ENCODE data around the gene FGF21. TPM values are rescaled to one million over a fixed set of nuclear protein-coding genes. Genes with fewer than 3 reads are reported as not detected.
"Not testable (repeated sequence)": the region's sequence is repeated elsewhere in the genome, so short reads cannot be mapped to it uniquely, and the experiment has no call there.

The FGF21 gene
- total and polyA plus RNA-seq, 5 donors from 2014 or later, result not detected

GRCh38 chr19:48777139-48777538 is 21.8 kb downstream of the FGF21 start:
- H3K27me3 ChIP-seq (ENCODE audit: control insufficient read depth, insufficient read depth, low read length), result no peaks in the 10 kb centered on the region
- no peak overlapping the region for H3K4me3 Mint-ChIP-seq
- ATAC-seq (ENCODE audit: low read depth in 2 of 2) (no peak), DNase-seq (no peak)
- no peaks in the 10 kb centered on the region for H3K36me3 Mint-ChIP-seq
- no peak overlapping the region for H3K27ac ChIP-seq (ENCODE audit: insufficient read depth, low read length, poor library complexity, severe bottlenecking)
- no peak overlapping the region for H3K27ac Mint-ChIP-seq
- H3K36me3 ChIP-seq (ENCODE audit: control insufficient read depth, insufficient read depth, low read length), result no peaks in the 10 kb centered on the region
- H3K9me3 Mint-ChIP-seq, result peaks cover 0 to 3% (median 0%) of the 10 kb centered on the region in 7 donors
- no peaks in the 10 kb centered on the region for H3K4me1 ChIP-seq (ENCODE audit: control insufficient read depth, insufficient read depth, low read length, poor library complexity, severe bottlenecking)
- H3K27me3 Mint-ChIP-seq, result peaks cover 14% of the 10 kb centered on the region
- no peak overlapping the region for H3K4me3 ChIP-seq (ENCODE audit: low read depth, low read length)
- no peaks in the 10 kb centered on the region for H3K9me3 ChIP-seq (ENCODE audit: control insufficient read depth in 2 of 2, low read length in 2 of 2)
- H3K4me1 Mint-ChIP-seq, result peaks cover 0 to 3% (median 0%) of the 10 kb centered on the region in 4 donors

- Histone ChIP-seq H3K36me3 (ENCODE audit: control insufficient read depth, insufficient read depth, low read length) (no peaks in the 10 kb centered on the region), H3K4me1 (ENCODE audit: control insufficient read depth, insufficient read depth, low read length, poor library complexity, severe bottlenecking) (no peaks in the 10 kb centered on the region), H3K9me3 (ENCODE audit: control insufficient read depth in 2 of 2, low read length in 2 of 2) (no peaks in the 10 kb centered on the region), H3K4me3 (ENCODE audit: low read depth, low read length) (no peak overlapping the region), H3K27me3 (ENCODE audit: control insufficient read depth, insufficient read depth, low read length) (no peaks in the 10 kb centered on the region), H3K27ac (ENCODE audit: insufficient read depth, low read length, poor library complexity, severe bottlenecking) (no peak overlapping the region)
- Mint-ChIP-seq H3K27me3 (peaks cover 14% of the 10 kb centered on the region), H3K9me3 (peaks cover 0 to 3% (median 0%) of the 10 kb centered on the region in 7 donors), H3K4me3 (no peak overlapping the region), H3K36me3 (no peaks in the 10 kb centered on the region), H3K27ac (no peak overlapping the region), H3K4me1 (peaks cover 0 to 5% (median 2%) of the 10 kb centered on the region in 4 donors)
- ATAC-seq (ENCODE audit: low read depth in 2 of 2) (no peak), DNase-seq (no peak)
These were observed 22.4 kb downstream of the FGF21 start for GRCh38 chr19:48777720-48778119.

DNA sequence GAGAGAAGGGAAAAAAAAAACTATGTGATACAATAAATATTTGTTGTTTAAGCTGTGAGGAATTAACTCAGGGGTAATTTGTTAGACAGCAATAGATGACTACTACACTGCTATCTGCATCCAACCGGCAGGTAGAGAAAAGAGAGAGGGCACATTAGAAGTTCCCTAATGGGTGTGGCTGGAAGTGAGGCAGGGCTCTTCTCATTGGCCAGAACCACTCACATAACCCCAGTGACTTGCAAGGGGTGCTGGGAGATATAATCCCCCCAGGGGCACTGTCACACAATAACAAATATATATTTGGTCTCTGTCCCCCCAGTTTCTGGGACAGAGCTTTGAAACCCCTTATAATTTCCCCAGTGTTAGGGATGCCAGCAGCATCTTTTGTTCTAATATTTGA is 24.3 kb downstream of the FGF21 start:
- H3K27ac Mint-ChIP-seq, result no peak overlapping the region
- no peaks in the 10 kb centered on the region for H3K36me3 Mint-ChIP-seq
- ATAC-seq (ENCODE audit: low read depth in 2 of 2), result no peak

GRCh38 chr19:48780631-48781391 is 25.5 kb downstream of the FGF21 start:
- Mint-ChIP-seq H3K4me1 (peaks cover 0 to 5% (median 2%) of the 10 kb centered on the region in 4 donors), H3K36me3 (no peaks in the 10 kb centered on the region), H3K9me3 (peaks cover 0 to 3% (median 0%) of the 10 kb centered on the region in 7 donors), H3K4me3 (no peak overlapping the region), H3K27me3 (peaks cover 14% of the 10 kb centered on the region), H3K27ac (no peak overlapping the region)
- H3K27me3 ChIP-seq (ENCODE audit: control insufficient read depth, insufficient read depth, low read length), result no peaks in the 10 kb centered on the region
- no peaks in the 10 kb centered on the region for H3K4me1 ChIP-seq (ENCODE audit: control insufficient read depth, insufficient read depth, low read length, poor library complexity, severe bottlenecking)
- DNase-seq (no peak), ATAC-seq (ENCODE audit: low read depth in 2 of 2) (peak in 1 of 2 donors; percentile 21)
- H3K9me3 ChIP-seq (ENCODE audit: control insufficient read depth in 2 of 2, low read length in 2 of 2), result no peaks in the 10 kb centered on the region
- H3K36me3 ChIP-seq (ENCODE audit: control insufficient read depth, insufficient read depth, low read length), result no peaks in the 10 kb centered on the region
- H3K27ac ChIP-seq (ENCODE audit: insufficient read depth, low read length, poor library complexity, severe bottlenecking), result no peak overlapping the region
- H3K4me3 ChIP-seq (ENCODE audit: low read depth, low read length), result no peak overlapping the region

More for the DNA sequence above, 24.3 kb downstream of the FGF21 start:
- Mint-ChIP-seq H3K4me1 (peaks cover 0 to 5% (median 2%) of the 10 kb centered on the region in 4 donors), H3K4me3 (no peak overlapping the region), H3K9me3 (peaks cover 0 to 3% (median 0%) of the 10 kb centered on the region in 7 donors), H3K27me3 (peaks cover 14% of the 10 kb centered on the region)
- Histone ChIP-seq H3K27me3 (ENCODE audit: control insufficient read depth, insufficient read depth, low read length) (no peaks in the 10 kb centered on the region), H3K36me3 (ENCODE audit: control insufficient read depth, insufficient read depth, low read length) (no peaks in the 10 kb centered on the region), H3K4me3 (ENCODE audit: low read depth, low read length) (no peak overlapping the region), H3K4me1 (ENCODE audit: control insufficient read depth, insufficient read depth, low read length, poor library complexity, severe bottlenecking) (no peaks in the 10 kb centered on the region), H3K9me3 (ENCODE audit: control insufficient read depth in 2 of 2, low read length in 2 of 2) (no peaks in the 10 kb centered on the region), H3K27ac (ENCODE audit: insufficient read depth, low read length, poor library complexity, severe bottlenecking) (no peak overlapping the region)
- DNase-seq, result no peak

GRCh38 chr19:48784527-48784926 is 29.2 kb downstream of the FGF21 start:
- H3K9me3 ChIP-seq (ENCODE audit: control insufficient read depth in 2 of 2, low read length in 2 of 2), result no peaks in the 10 kb centered on the region
- Mint-ChIP-seq H3K4me3 (no peak overlapping the region), H3K27ac (no peak overlapping the region), H3K9me3 (peaks cover 0 to 3% (median 0%) of the 10 kb centered on the region in 7 donors), H3K27me3 (peaks cover 9% of the 10 kb centered on the region), H3K4me1 (peaks cover 0 to 5% (median 2%) of the 10 kb centered on the region in 4 donors), H3K36me3 (no peaks in the 10 kb centered on the region)
- H3K4me1 ChIP-seq (ENCODE audit: control insufficient read depth, insufficient read depth, low read length, poor library complexity, severe bottlenecking), result no peaks in the 10 kb centered on the region
- H3K27ac ChIP-seq (ENCODE audit: insufficient read depth, low read length, poor library complexity, severe bottlenecking), result no peak overlapping the region
- ATAC-seq (ENCODE audit: low read depth in 2 of 2) (no peak), DNase-seq (no peak)
- H3K4me3 ChIP-seq (ENCODE audit: low read depth, low read length), result no peak overlapping the region
- H3K27me3 ChIP-seq (ENCODE audit: control insufficient read depth, insufficient read depth, low read length), result no peaks in the 10 kb centered on the region
- H3K36me3 ChIP-seq (ENCODE audit: control insufficient read depth, insufficient read depth, low read length), result no peaks in the 10 kb centered on the region

DNA sequence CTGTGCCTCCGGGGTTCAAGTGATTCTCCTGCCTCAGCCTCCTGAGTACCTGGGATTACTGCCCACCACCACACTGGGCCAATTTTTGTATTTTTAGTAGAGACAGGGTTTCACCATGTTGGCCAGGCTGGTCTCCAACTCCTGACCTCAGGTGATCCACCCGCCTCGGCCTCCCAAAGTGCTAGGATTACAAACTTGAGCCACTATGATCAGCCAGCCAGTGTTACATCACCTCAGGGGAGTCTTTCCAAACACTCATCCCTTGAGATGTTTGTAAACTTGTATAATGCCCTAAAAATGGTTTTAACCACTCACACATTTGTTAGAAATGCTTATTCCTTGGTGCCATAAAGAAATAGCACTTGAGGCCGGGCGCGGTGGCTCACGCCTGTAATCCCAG is 31.1 kb downstream of the FGF21 start:
- H3K27ac ChIP-seq (ENCODE audit: insufficient read depth, low read length, poor library complexity, severe bottlenecking); H3K27me3 ChIP-seq (ENCODE audit: control insufficient read depth, insufficient read depth, low read length); H3K27me3 Mint-ChIP-seq; H3K9me3 ChIP-seq (ENCODE audit: control insufficient read depth in 2 of 2, low read length in 2 of 2); H3K4me1 Mint-ChIP-seq; H3K4me1 ChIP-seq (ENCODE audit: control insufficient read depth, insufficient read depth, low read length, poor library complexity, severe bottlenecking); DNase-seq; H3K4me3 ChIP-seq (ENCODE audit: low read depth, low read length); H3K36me3 Mint-ChIP-seq; H3K27ac Mint-ChIP-seq; H3K9me3 Mint-ChIP-seq; H3K4me3 Mint-ChIP-seq; H3K36me3 ChIP-seq (ENCODE audit: control insufficient read depth, insufficient read depth, low read length); ATAC-seq (ENCODE audit: low read depth in 2 of 2): not testable (repeated sequence)

DNA sequence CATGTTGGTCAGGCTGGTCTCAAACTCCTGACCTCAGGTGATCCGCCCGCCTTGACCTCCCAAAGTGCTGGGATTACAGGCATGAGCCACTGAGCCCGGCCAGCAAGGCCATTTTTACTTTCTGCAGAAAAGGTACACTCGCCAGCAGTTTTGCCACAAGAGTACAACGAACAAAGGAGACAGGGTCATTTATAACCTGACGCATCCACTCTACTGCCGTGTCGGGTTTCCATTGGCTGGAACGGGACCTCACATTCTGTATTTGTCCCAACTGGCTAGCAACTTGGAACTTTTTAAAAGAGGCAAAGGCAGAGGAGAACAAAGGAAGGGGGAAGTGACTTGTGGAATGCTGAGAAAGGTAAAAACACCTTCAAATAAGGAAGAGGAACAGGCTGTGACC is 32.0 kb downstream of the FGF21 start:
- H3K4me1 Mint-ChIP-seq; H3K4me3 ChIP-seq (ENCODE audit: low read depth, low read length); H3K36me3 Mint-ChIP-seq; H3K36me3 ChIP-seq (ENCODE audit: control insufficient read depth, insufficient read depth, low read length); ATAC-seq (ENCODE audit: low read depth in 2 of 2); H3K9me3 ChIP-seq (ENCODE audit: control insufficient read depth in 2 of 2, low read length in 2 of 2); DNase-seq; H3K27me3 Mint-ChIP-seq; H3K4me1 ChIP-seq (ENCODE audit: control insufficient read depth, insufficient read depth, low read length, poor library complexity, severe bottlenecking); H3K27ac ChIP-seq (ENCODE audit: insufficient read depth, low read length, poor library complexity, severe bottlenecking); H3K27me3 ChIP-seq (ENCODE audit: control insufficient read depth, insufficient read depth, low read length); H3K9me3 Mint-ChIP-seq; H3K4me3 Mint-ChIP-seq: not testable (repeated sequence)
- H3K27ac Mint-ChIP-seq, result peak overlapping the region in 1 of 3 donors; percentile 77

- peak overlapping the region in 1 of 4 donors; percentile 26 for H3K4me3 Mint-ChIP-seq
- H3K27ac Mint-ChIP-seq, result no peak overlapping the region
These were observed 37.9 kb downstream of the FGF21 start for GRCh38 chr19:48793271-48793670.

More at GRCh38 chr19:48793271-48793670, 37.9 kb downstream of the FGF21 start:
- H3K4me1 Mint-ChIP-seq, result peaks cover 6 to 10% (median 8%) of the 10 kb centered on the region in 4 donors
- H3K27me3 Mint-ChIP-seq, result no peaks in the 10 kb centered on the region
- Histone ChIP-seq H3K36me3 (ENCODE audit: control insufficient read depth, insufficient read depth, low read length) (no peaks in the 10 kb centered on the region), H3K27me3 (ENCODE audit: control insufficient read depth, insufficient read depth, low read length) (no peaks in the 10 kb centered on the region), H3K4me1 (ENCODE audit: control insufficient read depth, insufficient read depth, low read length, poor library complexity, severe bottlenecking) (peaks cover 6% of the 10 kb centered on the region), H3K9me3 (ENCODE audit: control insufficient read depth in 2 of 2, low read length in 2 of 2) (no peaks in the 10 kb centered on the region), H3K27ac (ENCODE audit: insufficient read depth, low read length, poor library complexity, severe bottlenecking) (no peak overlapping the region), H3K4me3 (ENCODE audit: low read depth, low read length) (no peak overlapping the region)
- H3K36me3 Mint-ChIP-seq, result no peaks in the 10 kb centered on the region
- ATAC-seq (ENCODE audit: low read depth in 2 of 2) (no peak), DNase-seq (no peak)
- no peaks in the 10 kb centered on the region for H3K9me3 Mint-ChIP-seq

Data from CD4-positive, CD25-positive, alpha-beta regulatory T cell (primary cell).